IPS-NIHi7 (cell line): ENCODE data around the gene GRAP2.

Experiments
- DNase-seq: peaks from one replicate; pipeline ENCODE4 v3.0.0; 2012; ENCODE audit warnings: mixed read lengths; ENCODE audit errors: extremely low spot score

GRAP2 gene

GRCh38 chr22:40010746-40011145, 109.9 kb downstream of the GRAP2 start:
- DNase-seq: no peak

GRCh38 chr22:40014667-40015248, 113.9 kb downstream of the GRAP2 start:
- DNase-seq: no peak

DNA sequence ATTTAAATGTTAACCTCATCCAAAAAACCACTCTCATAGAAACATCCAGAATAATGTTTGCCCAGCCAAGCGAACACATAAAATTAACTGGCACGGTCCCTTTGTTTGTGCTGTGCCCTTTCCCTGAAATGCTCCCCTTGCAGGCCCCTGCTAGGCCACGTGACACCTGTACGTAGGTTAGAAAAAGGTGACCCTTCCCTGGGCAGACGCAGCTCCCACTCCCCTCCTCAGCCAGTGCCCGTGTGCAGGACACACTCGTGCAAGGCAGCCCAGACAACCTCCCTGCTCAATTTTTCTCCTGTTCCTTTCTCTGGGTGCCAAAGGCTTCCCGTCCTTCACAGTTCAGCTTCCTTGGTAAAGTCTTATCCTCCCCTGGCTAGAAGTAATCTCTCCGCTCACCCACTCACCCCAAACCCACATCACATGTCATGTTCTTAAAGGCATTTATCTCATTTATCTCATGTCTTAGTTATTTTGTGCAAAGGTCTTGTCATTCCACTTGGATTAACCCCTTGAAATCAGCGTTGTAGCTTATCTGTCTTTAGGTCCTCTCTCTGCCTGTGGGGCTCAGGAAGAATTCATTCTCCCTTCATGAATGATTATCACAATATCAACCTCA, 114.6 kb downstream of the GRAP2 start:
- DNase-seq: no peak

DNA sequence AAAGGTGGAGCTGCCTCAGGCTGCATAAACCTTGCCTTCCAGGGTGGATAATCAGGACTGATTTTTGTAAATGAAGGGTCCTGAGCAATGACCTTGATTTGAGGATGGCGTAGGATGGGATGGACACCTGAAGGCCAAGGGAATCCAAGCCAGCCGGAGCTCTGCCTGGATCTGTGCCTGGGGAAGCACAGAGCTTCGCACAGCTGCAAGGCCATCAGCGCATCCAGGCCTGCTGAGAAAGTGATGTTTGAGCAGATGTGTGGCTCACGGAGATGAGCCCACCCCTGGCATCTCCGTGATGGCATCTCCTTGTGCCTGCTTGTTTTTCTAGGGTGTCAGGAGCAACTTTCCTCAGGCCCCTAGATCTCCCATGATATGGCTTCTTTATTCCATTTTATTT, 117.2 kb downstream of the GRAP2 start:
- no peak for DNase-seq

DNA sequence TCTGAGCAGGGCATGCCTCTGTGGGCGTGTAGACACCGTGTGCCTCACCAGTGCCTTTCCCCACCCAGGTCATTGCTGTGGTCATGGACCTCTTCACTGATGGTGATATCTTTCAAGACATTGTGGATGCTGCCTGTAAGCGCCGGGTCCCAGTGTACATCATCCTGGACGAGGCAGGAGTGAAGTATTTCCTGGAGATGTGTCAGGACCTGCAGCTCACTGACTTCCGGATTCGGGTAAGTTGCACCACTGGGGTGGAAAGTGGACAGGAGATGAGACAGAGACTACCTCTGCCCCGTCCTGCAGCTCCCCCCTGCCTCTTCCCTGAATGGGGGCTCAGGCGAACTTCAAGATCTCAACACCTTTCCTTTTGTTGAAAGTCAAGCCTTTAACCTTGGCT, 118.2 kb downstream of the GRAP2 start:
- no peak for DNase-seq

- DNase-seq: no peak
Observed at GRCh38 chr22:40020956-40021355, 120.1 kb downstream of the GRAP2 start.

DNA sequence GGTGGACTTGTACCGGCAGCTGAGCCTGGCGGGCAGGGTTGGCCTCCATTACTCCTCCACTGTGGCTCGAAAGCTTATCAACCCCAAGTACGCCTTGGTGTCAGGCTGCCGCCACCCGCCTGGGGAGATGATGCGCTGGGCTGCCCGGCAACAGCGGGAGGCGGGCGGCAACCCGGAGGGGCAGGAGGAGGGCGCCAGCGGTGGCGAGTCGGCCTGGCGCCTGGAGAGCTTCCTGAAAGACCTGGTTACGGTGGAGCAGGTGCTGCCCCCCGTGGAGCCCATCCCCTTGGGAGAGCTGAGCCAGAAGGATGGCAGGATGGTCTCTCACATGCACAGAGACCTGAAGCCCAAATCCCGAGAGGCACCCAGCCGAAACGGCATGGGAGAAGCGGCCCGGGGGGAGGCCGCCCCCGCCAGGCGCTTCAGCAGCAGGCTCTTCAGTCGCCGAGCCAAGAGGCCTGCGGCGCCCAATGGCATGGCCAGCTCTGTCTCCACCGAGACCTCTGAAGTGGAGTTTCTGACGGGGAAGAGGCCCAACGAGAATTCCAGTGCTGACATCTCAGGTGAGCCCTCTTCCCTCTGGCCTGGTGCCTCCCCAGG, 120.6 kb downstream of the GRAP2 start:
- DNase-seq: no peak

DNA sequence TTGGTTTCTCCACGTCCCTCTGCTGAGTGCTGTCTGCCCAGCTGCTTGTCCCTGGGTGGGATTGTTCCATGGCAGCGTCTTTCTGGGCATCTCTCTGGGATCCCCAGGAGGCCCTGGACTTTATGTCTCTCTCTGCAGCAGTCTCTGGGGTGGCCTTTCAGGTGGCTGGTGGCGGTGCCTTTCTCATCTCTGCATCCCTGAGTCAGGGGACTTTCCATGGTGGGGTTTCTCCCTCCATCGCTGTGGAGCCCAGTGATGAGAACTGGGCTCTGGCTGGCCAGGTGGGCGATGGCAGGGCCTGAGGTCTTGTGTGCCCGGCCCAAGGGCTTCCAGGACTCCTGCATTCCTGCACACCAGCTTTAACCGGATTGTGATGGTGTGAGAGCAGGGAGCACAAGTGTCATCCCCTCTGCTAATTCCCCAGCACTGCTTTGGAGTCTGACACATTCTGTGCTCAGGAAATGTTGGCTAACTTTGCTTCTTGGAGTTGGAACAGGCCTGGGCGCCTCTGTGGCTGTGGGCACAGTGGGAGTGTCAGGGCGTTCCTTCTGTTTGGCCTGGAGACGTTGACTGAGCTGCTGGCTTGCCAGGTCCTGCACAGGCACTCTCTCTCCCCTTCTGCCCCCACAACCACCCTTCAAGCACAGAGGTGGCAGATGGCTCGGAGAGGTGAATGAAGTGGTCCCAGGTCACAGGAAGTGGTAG, 121.8 kb downstream of the GRAP2 start:
- DNase-seq: no peak
